Measurements from ENCODE around the gene CDC20. TPM values are rescaled to one million over a fixed set of nuclear protein-coding genes. Genes with fewer than 3 reads are reported as not detected.

The CDC20 gene
- total and polyA plus RNA-seq, 2 donors (not counting 1 experiment from before 2014, with no cell fraction given) = 1.1 to 1.5 TPM

DNA sequence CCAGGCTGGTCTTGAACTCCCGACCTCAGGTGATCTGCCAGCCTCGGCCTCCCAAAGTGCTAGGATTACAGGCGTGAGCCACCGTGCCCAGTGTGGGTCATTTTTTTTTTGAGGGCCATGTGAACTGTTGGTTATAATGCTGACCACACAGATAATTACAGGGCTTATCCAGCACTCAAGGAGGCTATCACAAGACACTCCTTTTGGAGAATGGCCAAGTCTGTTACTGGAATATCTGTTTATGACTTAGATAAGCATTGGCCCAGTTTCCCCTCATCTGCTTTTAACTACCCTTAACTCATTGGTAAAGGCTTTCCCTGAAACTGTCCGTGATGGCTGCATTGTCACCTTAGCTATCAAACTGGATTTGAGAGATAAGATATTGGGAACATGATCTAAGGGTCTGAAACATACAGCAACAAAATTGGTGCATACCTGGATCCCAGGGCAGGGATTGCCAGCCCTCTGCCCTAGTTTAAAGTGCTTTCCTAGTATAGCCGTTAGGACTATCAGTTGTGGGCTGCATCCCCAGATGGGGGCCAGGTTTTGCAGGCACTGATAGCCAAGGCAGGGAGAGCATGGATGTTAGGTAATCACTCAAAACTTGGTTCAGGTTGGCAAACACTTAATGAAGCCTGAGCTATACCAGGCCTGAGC is 46.6 kb downstream of the CDC20 start:
- WGBS (ENCODE audit: insufficient coverage) = 92% methylated on average over 3 of the region's 6 CpGs
- H3K36me3 ChIP-seq (replicated peaks in 1 of 2; ENCODE audit: control extremely low read depth in 1 of 2, control insufficient read depth in 1 of 2, extremely low read depth in 1 of 2, insufficient read depth in 2 of 2, low read length in 1 of 2) = peaks cover 1 to 61% of the 10 kb centered on the region in 2 experiments

DNA sequence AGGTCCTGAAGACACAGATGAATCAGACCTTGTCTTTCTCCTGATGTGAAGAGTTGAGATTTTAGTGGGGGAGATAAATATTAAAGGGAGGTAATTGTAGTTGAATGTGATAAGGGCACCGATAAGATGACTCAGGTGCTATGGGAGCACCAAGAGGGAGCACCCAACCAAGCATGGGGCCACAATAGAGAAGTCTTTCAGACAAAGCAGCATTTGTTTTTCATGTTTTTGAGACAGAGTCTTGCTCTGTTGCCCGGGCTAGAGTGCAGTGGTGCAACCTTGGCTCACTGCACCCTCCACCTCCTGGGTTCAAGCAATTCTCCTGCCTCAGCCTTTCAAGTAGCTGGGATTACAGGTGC is 47.1 kb downstream of the CDC20 start:
- H3K36me3 ChIP-seq (replicated peaks in 1 of 2; ENCODE audit: control extremely low read depth in 1 of 2, control insufficient read depth in 1 of 2, extremely low read depth in 1 of 2, insufficient read depth in 2 of 2, low read length in 1 of 2) = peaks cover 1 to 60% of the 10 kb centered on the region in 2 experiments

More for the DNA sequence above, 46.6 kb downstream of the CDC20 start:
- no peaks in the 10 kb centered on the region for H3K9me3 ChIP-seq (ENCODE audit: control extremely low read depth in 1 of 3, control insufficient read depth in 2 of 3, insufficient read depth in 1 of 3, low read length in 2 of 3)
- no peak for ATAC-seq (ENCODE audit: low read depth)
- ChIA-PET CTCF (interaction anchor here (1.6 kb wide), 1 partner anchor 178 kb away, joined by 4 read pairs; no protein-coding TSS in a partner anchor), POLR2A (no interaction called here)
- DNase-seq = no peak
- H3K4me3 ChIP-seq (ENCODE audit: control extremely low read depth in 1 of 5, extremely low read depth in 1 of 5, insufficient read depth in 1 of 5, low read depth in 2 of 5, low read length in 4 of 5) = no peak overlapping the region
- Mint-ChIP-seq H3K27ac (no peak overlapping the region), H3K27me3 (no peaks in the 10 kb centered on the region), H3K4me3 (no peak overlapping the region), H3K9me3 (ENCODE audit: insufficient read depth) (no peaks in the 10 kb centered on the region), H3K4me1 (no peaks in the 10 kb centered on the region)
- H3K27me3 ChIP-seq (replicated peaks in 1 of 4; ENCODE audit: control extremely low read depth in 1 of 4, control insufficient read depth in 3 of 4, insufficient read depth in 4 of 4, low read length in 3 of 4) = no peaks in the 10 kb centered on the region
- no peak overlapping the region for H3K9ac ChIP-seq (ENCODE audit: low read length)
- H3K27ac ChIP-seq (ENCODE audit: low read length in 2 of 2) = no peak overlapping the region
- peaks cover 16% of the 10 kb centered on the region for H4K20me1 ChIP-seq (ENCODE audit: control insufficient read depth, insufficient read depth, low read length, poor library complexity, severe bottlenecking)
- no peak overlapping the region for H2AFZ ChIP-seq (ENCODE audit: insufficient read depth, low read depth, low read length, poor library complexity, severe bottlenecking)
- intact Hi-C loops (cut with micrococcal nuclease) = no loop called here
- no peak for TF ChIP-seq EZH2 (IDR thresholded peaks at IDR 0.05; ENCODE audit: borderline replicate concordance, insufficient read depth, low read depth, low read length, poor library complexity, severe bottlenecking)
- TF ChIP-seq, protein P1, sequence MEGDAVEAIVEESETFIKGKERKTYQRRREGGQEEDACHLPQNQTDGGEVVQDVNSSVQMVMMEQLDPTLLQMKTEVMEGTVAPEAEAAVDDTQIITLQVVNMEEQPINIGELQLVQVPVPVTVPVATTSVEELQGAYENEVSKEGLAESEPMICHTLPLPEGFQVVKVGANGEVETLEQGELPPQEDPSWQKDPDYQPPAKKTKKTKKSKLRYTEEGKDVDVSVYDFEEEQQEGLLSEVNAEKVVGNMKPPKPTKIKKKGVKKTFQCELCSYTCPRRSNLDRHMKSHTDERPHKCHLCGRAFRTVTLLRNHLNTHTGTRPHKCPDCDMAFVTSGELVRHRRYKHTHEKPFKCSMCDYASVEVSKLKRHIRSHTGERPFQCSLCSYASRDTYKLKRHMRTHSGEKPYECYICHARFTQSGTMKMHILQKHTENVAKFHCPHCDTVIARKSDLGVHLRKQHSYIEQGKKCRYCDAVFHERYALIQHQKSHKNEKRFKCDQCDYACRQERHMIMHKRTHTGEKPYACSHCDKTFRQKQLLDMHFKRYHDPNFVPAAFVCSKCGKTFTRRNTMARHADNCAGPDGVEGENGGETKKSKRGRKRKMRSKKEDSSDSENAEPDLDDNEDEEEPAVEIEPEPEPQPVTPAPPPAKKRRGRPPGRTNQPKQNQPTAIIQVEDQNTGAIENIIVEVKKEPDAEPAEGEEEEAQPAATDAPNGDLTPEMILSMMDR (IDR thresholded peaks at IDR 0.05) = no peak
- H3K4me2 ChIP-seq (replicated peaks; ENCODE audit: low read depth, low read length, poor library complexity, severe bottlenecking) = no peak overlapping the region
- H3K79me2 ChIP-seq (ENCODE audit: control insufficient read depth, insufficient read depth, low read length) = peaks cover 38% of the 10 kb centered on the region
- no peaks in the 10 kb centered on the region for H3K4me1 ChIP-seq (ENCODE audit: control insufficient read depth in 2 of 2, insufficient read depth in 2 of 2, low read length in 2 of 2)

More for the DNA sequence above, 47.1 kb downstream of the CDC20 start:
- Histone ChIP-seq H3K9ac (ENCODE audit: low read length) (no peak overlapping the region), H3K9me3 (ENCODE audit: control extremely low read depth in 1 of 3, control insufficient read depth in 2 of 3, insufficient read depth in 1 of 3, low read length in 2 of 3) (no peaks in the 10 kb centered on the region), H3K27ac (ENCODE audit: low read length in 2 of 2) (no peak overlapping the region), H4K20me1 (ENCODE audit: control insufficient read depth, insufficient read depth, low read length, poor library complexity, severe bottlenecking) (peaks cover 15% of the 10 kb centered on the region), H3K4me3 (ENCODE audit: control extremely low read depth in 1 of 5, extremely low read depth in 1 of 5, insufficient read depth in 1 of 5, low read depth in 2 of 5, low read length in 4 of 5) (no peak overlapping the region), H2AFZ (ENCODE audit: insufficient read depth, low read depth, low read length, poor library complexity, severe bottlenecking) (no peak overlapping the region), H3K4me1 (ENCODE audit: control insufficient read depth in 2 of 2, insufficient read depth in 2 of 2, low read length in 2 of 2) (no peaks in the 10 kb centered on the region), H3K27me3 (replicated peaks in 1 of 4; ENCODE audit: control extremely low read depth in 1 of 4, control insufficient read depth in 3 of 4, insufficient read depth in 4 of 4, low read length in 3 of 4) (no peaks in the 10 kb centered on the region), H3K79me2 (ENCODE audit: control insufficient read depth, insufficient read depth, low read length) (peaks cover 34% of the 10 kb centered on the region), H3K4me2 (replicated peaks; ENCODE audit: low read depth, low read length, poor library complexity, severe bottlenecking) (no peak overlapping the region)
- ChIA-PET POLR2A (no interaction called here), CTCF (interaction anchor here (1.6 kb wide), 1 partner anchor 179 kb away, joined by 4 read pairs; no protein-coding TSS in a partner anchor)
- TF ChIP-seq, protein P1 (IDR thresholded peaks at IDR 0.05) = no peak
- no peak for TF ChIP-seq EZH2 (IDR thresholded peaks at IDR 0.05; ENCODE audit: borderline replicate concordance, insufficient read depth, low read depth, low read length, poor library complexity, severe bottlenecking)
- Mint-ChIP-seq H3K9me3 (ENCODE audit: insufficient read depth) (no peaks in the 10 kb centered on the region), H3K27ac (no peak overlapping the region), H3K4me1 (no peaks in the 10 kb centered on the region), H3K27me3 (no peaks in the 10 kb centered on the region), H3K4me3 (no peak overlapping the region)
- ATAC-seq (ENCODE audit: low read depth) (no peak), DNase-seq (no peak)
- intact Hi-C loops (cut with micrococcal nuclease) = loop anchor here (2.0 kb wide), 1 partner anchor 493 kb away; no protein-coding TSS in a partner anchor
- WGBS (ENCODE audit: insufficient coverage) = 100% methylated on average over 1 of the region's 2 CpGs
